Calu3 (cell line): ENCODE measurements around the gene WNT9B. TPM values are rescaled to one million over a fixed set of nuclear protein-coding genes. Genes with fewer than 3 reads are reported as not detected.

Experiments
- BruUV-seq: library from RNA; stranded (reverse); fragments of 400-500 nt; replicated peaks from 2 replicates; lab custom pipeline; 2021; lab: Mats Ljungman, UMichigan
- CTCF ChIA-PET: fragments of 300-600 bp; sonication (Branson Sonifier 250); formaldehyde crosslinking; loops from one replicate; lab custom pipeline; 2022; ENCODE audit warnings: antibody characterized with exemption; lab: Charles Lee
- DNase-seq: peaks from one replicate; pipeline ENCODE4 v3.0.0; 2022
- H3K27ac Mint-ChIP-seq: one replicate; pipeline ENCODE4 v1.8.0; 2022; ENCODE audit warnings: mixed read lengths; ENCODE audit not compliant: unreplicated experiment
- H3K27me3 Mint-ChIP-seq: one replicate; pipeline ENCODE4 v1.8.0; 2022; ENCODE audit warnings: mixed read lengths; ENCODE audit not compliant: unreplicated experiment
- H3K36me3 Mint-ChIP-seq: one replicate; pipeline ENCODE4 v1.8.0; 2022; ENCODE audit warnings: mild to moderate bottlenecking, moderate library complexity, mixed read lengths; ENCODE audit not compliant: insufficient read depth, unreplicated experiment
- H3K4me1 Mint-ChIP-seq: one replicate; pipeline ENCODE4 v1.8.0; 2022; ENCODE audit warnings: mild to moderate bottlenecking, low read depth, mixed read lengths; ENCODE audit not compliant: unreplicated experiment
- H3K4me3 Mint-ChIP-seq: one replicate; pipeline ENCODE4 v1.8.0; 2022; ENCODE audit warnings: mild to moderate bottlenecking, low read depth, moderate library complexity, mixed read lengths; ENCODE audit not compliant: unreplicated experiment
- H3K9me3 Mint-ChIP-seq: one replicate; pipeline ENCODE4 v1.8.0; 2022; ENCODE audit warnings: low read depth, mixed read lengths; ENCODE audit not compliant: unreplicated experiment
- intact Hi-C: fragments of 100-400 bp; cut with micrococcal nuclease; formaldehyde crosslinking; loops from one replicate; pipeline ENCODE4 v1.10.0; 2022; ENCODE audit not compliant: unreplicated experiment
- total RNA-seq: library from RNA; stranded (reverse); gene quantifications from 2 replicates; pipeline ENCODE4 v1.2.3, GENCODE V29; 2022
- TF ChIP-seq, protein P1 (sequence below): fragments of 200-600 bp; IDR thresholded peaks from one replicate; pipeline ENCODE4 v1.8.0; 2022; ENCODE audit warnings: antibody characterized with exemption; ENCODE audit not compliant: unreplicated experiment

Gene WNT9B
- total RNA-seq, 1 experiment from 2014 or later = not detected

DNA sequence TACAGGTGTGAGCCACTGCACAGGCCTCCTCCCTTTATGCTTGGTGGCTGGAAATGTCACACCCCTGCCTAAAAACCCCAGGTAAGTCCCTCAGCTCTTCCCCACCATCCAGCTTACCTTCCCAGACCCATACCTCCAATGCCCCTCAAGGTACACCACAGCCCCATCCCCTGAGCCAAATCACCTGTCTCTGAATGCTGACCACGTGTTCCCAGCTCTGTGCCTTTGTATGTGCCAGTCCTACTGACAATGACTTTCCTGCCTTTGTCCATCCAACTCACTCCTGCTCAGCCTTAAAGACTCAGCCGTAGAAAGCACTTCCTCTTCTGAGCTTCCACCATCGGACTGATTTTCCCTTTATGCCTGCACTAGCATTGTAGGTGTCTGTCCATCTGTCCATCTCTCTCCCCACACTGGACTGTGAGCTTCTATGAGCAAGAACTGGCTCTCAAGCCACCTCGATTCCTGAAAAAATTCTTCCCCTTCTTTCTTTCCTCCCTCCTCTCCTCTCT is 40.9 kb downstream of the WNT9B start:
- H3K4me1 Mint-ChIP-seq = no peaks in the 10 kb centered on the region
- TF ChIP-seq, protein P1, sequence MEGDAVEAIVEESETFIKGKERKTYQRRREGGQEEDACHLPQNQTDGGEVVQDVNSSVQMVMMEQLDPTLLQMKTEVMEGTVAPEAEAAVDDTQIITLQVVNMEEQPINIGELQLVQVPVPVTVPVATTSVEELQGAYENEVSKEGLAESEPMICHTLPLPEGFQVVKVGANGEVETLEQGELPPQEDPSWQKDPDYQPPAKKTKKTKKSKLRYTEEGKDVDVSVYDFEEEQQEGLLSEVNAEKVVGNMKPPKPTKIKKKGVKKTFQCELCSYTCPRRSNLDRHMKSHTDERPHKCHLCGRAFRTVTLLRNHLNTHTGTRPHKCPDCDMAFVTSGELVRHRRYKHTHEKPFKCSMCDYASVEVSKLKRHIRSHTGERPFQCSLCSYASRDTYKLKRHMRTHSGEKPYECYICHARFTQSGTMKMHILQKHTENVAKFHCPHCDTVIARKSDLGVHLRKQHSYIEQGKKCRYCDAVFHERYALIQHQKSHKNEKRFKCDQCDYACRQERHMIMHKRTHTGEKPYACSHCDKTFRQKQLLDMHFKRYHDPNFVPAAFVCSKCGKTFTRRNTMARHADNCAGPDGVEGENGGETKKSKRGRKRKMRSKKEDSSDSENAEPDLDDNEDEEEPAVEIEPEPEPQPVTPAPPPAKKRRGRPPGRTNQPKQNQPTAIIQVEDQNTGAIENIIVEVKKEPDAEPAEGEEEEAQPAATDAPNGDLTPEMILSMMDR = no peak
- no peak for DNase-seq
- no peaks in the 10 kb centered on the region for H3K36me3 Mint-ChIP-seq
- intact Hi-C loops = no loop called here
- CTCF ChIA-PET = interaction anchor here (0.7 to 1.2 kb wide), 2 partner anchors 16 to 22 kb away, joined by 5 to 7 read pairs; no protein-coding TSS in a partner anchor
- peaks cover 99% of the 10 kb centered on the region for H3K27me3 Mint-ChIP-seq
- no peak overlapping the region for H3K27ac Mint-ChIP-seq
- H3K9me3 Mint-ChIP-seq = no peaks in the 10 kb centered on the region
- no TSS peak for BruUV-seq
- no peak overlapping the region for H3K4me3 Mint-ChIP-seq

DNA sequence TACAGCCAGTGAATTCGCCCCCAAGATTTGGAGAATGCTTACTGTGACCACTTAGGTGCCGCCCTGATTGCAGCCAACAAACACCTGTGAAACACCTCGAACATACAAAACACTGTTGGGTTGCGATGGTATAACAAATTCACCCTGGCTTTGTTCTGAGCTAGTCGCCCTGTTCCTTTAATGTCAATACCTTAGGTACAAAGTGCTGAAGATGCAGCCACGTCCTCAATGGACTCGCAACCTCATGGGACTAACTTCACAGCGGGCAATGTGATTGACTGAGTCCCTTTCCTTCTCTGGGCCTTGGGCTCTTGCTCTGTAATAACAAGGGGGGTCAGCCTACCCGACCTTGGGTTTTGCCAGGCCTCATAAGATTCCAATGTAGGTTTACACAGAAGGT is 42.6 kb downstream of the WNT9B start:
- TF ChIP-seq, protein P1 = no peak
- intact Hi-C loops = no loop called here
- H3K36me3 Mint-ChIP-seq = no peaks in the 10 kb centered on the region
- H3K9me3 Mint-ChIP-seq = no peaks in the 10 kb centered on the region
- CTCF ChIA-PET = no interaction called here
- H3K27ac Mint-ChIP-seq = no peak overlapping the region
- no peak overlapping the region for H3K4me3 Mint-ChIP-seq
- no TSS peak for BruUV-seq
- no peak for DNase-seq
- peaks cover 96% of the 10 kb centered on the region for H3K27me3 Mint-ChIP-seq
- H3K4me1 Mint-ChIP-seq = no peaks in the 10 kb centered on the region

DNA sequence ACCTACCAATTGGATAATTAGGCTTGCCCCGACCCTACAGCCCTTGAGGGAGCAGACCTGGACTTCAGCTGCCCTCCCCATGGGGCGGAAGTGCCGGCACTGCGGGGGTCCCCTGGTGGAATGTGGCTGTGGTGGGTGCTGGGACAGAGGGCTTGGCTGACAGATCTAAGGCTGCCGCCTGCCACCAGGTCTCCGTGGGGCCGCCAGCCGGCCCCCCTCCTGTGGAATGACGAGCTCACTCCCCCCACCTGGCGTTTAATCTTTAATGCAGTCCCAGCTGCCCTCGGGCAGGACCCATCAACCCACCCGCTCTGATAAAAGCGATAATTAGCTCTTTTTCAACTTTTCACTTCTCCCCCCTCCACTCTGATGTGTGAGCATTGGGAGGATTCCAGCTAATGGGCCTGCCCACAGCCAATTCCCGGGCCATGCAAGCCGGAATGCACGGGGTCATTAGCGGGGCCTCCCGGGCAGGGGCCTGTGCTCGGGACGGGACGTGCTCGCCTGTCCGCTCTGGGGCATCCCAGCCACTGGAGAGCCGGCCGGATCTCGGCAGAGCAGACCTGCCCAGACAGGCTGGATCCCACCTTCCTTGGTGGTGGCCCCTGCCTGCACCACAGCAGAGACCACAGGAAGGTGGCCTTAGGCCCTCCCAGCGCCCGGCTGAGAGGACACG is 43.2 kb downstream of the WNT9B start:
- Mint-ChIP-seq H3K4me3 (no peak overlapping the region), H3K27ac (no peak overlapping the region), H3K9me3 (no peaks in the 10 kb centered on the region), H3K27me3 (peaks cover 96% of the 10 kb centered on the region), H3K4me1 (no peaks in the 10 kb centered on the region), H3K36me3 (no peaks in the 10 kb centered on the region)
- intact Hi-C loops = no loop called here
- TF ChIP-seq, protein P1 = no peak
- CTCF ChIA-PET = no interaction called here
- DNase-seq = no peak
- BruUV-seq = no TSS peak

DNA sequence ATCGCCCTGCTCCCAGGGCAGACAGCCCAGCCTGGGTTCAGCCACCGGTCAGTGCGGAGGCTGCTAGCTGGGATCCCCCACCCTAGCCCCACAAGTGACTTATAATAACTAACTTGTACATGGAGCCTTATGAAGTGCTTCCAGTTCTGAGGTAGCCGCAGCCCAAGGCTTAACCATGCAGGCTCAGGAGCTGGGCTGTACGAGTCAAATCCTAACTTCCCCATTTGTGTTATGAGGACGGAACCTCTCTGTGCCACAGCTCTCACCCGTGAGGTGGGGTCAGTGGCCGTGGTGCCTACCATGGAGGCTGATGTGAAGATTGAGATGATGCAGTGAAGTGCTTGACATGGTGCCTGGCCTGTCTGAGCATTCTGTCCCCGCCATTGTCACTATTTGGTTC is 43.8 kb downstream of the WNT9B start:
- Mint-ChIP-seq H3K27ac (no peak overlapping the region), H3K27me3 (peaks cover 96% of the 10 kb centered on the region), H3K4me1 (no peaks in the 10 kb centered on the region), H3K4me3 (no peak overlapping the region), H3K9me3 (no peaks in the 10 kb centered on the region), H3K36me3 (no peaks in the 10 kb centered on the region)
- no peak for DNase-seq
- TF ChIP-seq, protein P1 = no peak
- CTCF ChIA-PET = no interaction called here
- intact Hi-C loops = no loop called here
- BruUV-seq = no TSS peak
